Ishikawa (cell line): ENCODE measurements around the gene TRIM72.

ENCODE experiments used
- CEBPB ChIP-seq: IDR thresholded peaks from 2 replicates; pipeline ENCODE4 v1.6.1; 2012
- CREB1 ChIP-seq: IDR thresholded peaks from 2 replicates; pipeline ENCODE4 v1.6.1; 2012; ENCODE audit warnings: low read depth
- EGR1 ChIP-seq: IDR thresholded peaks from 2 replicates; pipeline ENCODE4 v1.6.1; 2012
- EP300 ChIP-seq: IDR thresholded peaks from 2 replicates; pipeline ENCODE4 v1.6.1; 2012; ENCODE audit warnings: borderline replicate concordance
- FOXM1 ChIP-seq: IDR thresholded peaks from 2 replicates; pipeline ENCODE4 v1.6.1; 2012; ENCODE audit warnings: low read depth, borderline replicate concordance
- NFIC ChIP-seq: IDR thresholded peaks from 2 replicates; pipeline ENCODE4 v1.6.1; 2012
- RAD21 ChIP-seq: IDR thresholded peaks from 2 replicates; pipeline ENCODE4 v1.6.1; 2012; ENCODE audit warnings: low read depth
- REST ChIP-seq: IDR thresholded peaks from 2 replicates; pipeline ENCODE4 v1.6.1; 2012; ENCODE audit warnings: low read depth, mild to moderate bottlenecking
- TAF1 ChIP-seq: IDR thresholded peaks from 2 replicates; pipeline ENCODE4 v1.6.1; 2012; ENCODE audit warnings: low read depth, mild to moderate bottlenecking
- TCF12 ChIP-seq: IDR thresholded peaks from 2 replicates; pipeline ENCODE4 v1.6.1; 2012; ENCODE audit warnings: low read depth
- TEAD4 ChIP-seq: IDR thresholded peaks from 2 replicates; pipeline ENCODE4 v1.6.1; 2012
- USF1 ChIP-seq: IDR thresholded peaks from 2 replicates; pipeline ENCODE4 v1.6.1; 2012
- YY1 ChIP-seq: IDR thresholded peaks from 2 replicates; pipeline ENCODE4 v1.6.1; 2012; ENCODE audit warnings: low read depth
- ZBTB7A ChIP-seq: IDR thresholded peaks from 2 replicates; pipeline ENCODE4 v1.6.1; 2012; ENCODE audit warnings: low read depth
- TF ChIP-seq, protein P1 (sequence below): IDR thresholded peaks from 2 replicates; pipeline ENCODE4 v1.6.1; 2012

Gene TRIM72, protein sequence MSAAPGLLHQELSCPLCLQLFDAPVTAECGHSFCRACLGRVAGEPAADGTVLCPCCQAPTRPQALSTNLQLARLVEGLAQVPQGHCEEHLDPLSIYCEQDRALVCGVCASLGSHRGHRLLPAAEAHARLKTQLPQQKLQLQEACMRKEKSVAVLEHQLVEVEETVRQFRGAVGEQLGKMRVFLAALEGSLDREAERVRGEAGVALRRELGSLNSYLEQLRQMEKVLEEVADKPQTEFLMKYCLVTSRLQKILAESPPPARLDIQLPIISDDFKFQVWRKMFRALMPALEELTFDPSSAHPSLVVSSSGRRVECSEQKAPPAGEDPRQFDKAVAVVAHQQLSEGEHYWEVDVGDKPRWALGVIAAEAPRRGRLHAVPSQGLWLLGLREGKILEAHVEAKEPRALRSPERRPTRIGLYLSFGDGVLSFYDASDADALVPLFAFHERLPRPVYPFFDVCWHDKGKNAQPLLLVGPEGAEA

DNA sequence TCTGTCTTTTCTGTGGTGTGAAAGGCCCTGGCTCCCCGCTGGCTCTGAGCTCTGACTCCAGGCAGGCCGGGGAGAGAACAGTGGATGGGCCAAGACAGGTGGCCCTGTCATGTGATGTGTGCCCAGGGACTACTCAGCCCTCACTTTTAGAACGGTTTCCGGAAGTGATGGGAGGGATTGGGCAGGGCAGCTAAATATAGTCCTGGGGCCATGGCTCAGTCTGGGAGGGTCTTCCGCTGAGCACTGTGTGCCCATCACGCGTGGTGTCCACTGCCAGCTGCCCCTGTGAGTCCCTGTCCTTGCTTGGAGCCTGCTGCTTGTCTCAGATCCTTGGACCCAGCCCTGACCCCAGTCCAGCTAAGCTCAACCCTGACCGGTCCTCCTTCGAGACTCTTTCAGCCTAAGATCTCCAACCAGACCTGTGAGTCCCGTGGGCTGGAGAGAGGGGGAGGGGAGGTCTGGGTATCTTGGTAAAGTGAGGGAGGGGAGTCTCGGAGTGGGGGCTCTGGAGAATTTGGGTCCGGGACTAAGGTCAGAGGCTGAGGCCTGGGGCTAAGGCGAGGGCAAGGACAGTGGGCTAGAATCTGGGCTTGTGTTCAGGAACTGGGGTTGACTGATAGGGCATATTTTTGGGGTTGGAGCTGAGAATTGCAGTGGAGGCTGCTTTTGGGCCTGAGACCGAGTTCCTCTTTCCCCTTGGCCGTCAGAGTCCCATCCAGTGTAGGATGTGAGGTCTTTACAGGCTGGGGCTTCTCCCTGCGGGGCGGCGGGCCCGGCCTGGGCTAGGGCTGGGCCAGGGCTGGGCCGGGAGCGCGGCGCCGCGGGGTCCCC is at the start of gene TRIM72:
Gene TRIM72, plus strand, starts transcription at position 243 of the 831 bp plus-strand sequence. CDS start 620 bp downstream, outside the sequence.
- TF ChIP-seq TAF1 (no peak), CREB1 (no peak), YY1 (no peak), NFIC (no peak), EGR1 (no peak), CEBPB (no peak), EP300 (no peak)

- TF ChIP-seq TAF1: no peak
- no peak for TF ChIP-seq CEBPB
- no peak for TF ChIP-seq FOXM1
- no peak for TF ChIP-seq EGR1
Observed at GRCh38 chr16:31167315-31167714, 46.6 kb upstream of the TRIM72 start.

DNA sequence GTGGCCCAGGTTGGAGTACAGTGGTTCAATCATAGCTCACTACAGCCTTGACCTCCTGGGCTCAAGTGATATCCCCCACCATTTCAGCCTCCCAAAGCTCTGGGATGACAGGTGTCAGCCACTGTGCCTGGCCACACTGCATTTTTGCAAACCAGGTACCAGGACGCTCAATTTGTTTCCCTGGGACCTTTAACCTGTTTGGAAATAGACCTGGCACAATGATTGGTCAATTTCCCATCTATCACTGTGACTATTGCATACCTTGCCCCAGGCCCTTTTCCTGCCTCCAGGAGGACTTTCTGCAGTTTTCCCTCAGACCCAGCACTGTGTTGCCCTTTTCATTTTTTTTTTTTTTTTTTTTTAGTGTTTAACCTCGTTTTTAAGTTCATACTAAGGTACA is 45.1 kb upstream of the TRIM72 start:
- TF ChIP-seq CEBPB (no peak), TAF1 (no peak), NFIC (no peak), TCF12 (no peak), USF1 (no peak), CREB1 (no peak), FOXM1 (no peak), RAD21 (no peak), TEAD4 (no peak), EGR1 (no peak)

DNA sequence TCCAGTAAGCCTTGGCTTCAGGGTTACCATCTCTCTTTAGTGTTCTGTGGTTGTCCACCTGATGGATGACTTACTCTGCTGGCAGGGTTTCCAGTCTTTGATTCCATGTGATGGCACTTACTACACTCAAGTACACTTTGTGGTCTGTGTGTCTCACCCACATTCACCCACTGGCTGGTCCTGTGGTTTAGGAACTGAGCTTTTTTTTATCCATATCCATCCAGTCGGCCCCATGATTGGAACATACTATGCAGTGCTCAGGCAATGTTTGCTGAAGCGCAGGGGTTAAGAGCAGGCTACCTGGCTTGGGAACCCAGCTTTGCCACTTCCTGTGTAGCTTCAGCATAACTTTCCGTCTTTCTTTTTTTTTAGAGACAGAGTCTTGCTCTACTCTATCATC is 36.8 kb upstream of the TRIM72 start:
- TF ChIP-seq TAF1 (no peak), RAD21 (no peak), FOXM1 (no peak), CREB1 (no peak), CEBPB (no peak), ZBTB7A (no peak), YY1 (no peak), TCF12 (no peak), EP300 (no peak), USF1 (no peak), REST (no peak), EGR1 (no peak), TEAD4 (no peak), NFIC (no peak)
- TF ChIP-seq, protein P1, sequence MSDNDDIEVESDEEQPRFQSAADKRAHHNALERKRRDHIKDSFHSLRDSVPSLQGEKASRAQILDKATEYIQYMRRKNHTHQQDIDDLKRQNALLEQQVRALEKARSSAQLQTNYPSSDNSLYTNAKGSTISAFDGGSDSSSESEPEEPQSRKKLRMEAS: no peak

DNA sequence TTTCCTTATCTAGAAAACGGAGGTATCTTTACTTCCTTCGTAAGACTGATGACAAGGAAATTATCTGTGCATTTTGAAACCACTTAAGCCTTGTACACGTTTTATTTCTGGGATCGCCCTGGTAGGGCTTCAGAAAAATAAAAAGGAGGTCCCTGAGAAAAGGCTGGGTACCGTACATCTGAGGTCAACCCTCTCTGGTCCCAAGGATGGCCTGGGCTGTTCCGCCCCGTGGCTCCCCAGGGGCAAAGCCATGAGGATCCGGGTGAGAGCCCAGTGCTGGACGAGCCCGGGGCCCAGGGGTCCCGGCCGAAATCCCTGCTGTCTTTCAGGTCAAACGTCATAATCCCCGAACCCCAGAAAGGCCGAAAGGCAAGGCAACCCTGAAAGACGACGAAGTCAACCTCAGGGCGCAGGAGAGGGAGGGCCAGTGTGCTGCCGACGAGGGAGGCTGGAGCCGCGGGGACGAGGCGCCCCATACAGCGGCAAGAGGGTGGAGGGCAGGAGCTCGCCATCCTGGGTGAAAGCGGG is 34.6 kb upstream of the TRIM72 start:
- TF ChIP-seq CEBPB (no peak), TEAD4 (no peak), USF1 (no peak), EGR1 (no peak), REST (no peak), EP300 (no peak), NFIC (no peak)
